K562 (cell line): ENCODE results near the gene METAP1D. TPM values are rescaled to one million over a fixed set of nuclear protein-coding genes. Genes with fewer than 3 reads are reported as not detected.

Source experiments
- BRD4 ChIP-seq: fragments of 200-600 bp; sonication (generic); IDR thresholded peaks from 2 replicates; pipeline ENCODE4 v1.6.1; 2017; ENCODE audit warnings: inconsistent platforms
- CBX5 ChIP-seq: IDR thresholded peaks from 2 replicates; pipeline ENCODE4 v1.6.1; 2014; ENCODE audit warnings: low read depth, borderline replicate concordance
- CREBBP ChIP-seq: IDR thresholded peaks from one replicate; pipeline ENCODE4 v1.6.1; 2012; ENCODE audit warnings: low read depth, mild to moderate bottlenecking, control low read depth, inconsistent platforms, low read length
- EP300 ChIP-seq: IDR thresholded peaks from 2 replicates; pipeline ENCODE4 v1.6.1; 2012; ENCODE audit warnings: low read length, improper control_type of control experiment
- ETS2 ChIP-seq: IDR thresholded peaks from 2 replicates; pipeline ENCODE4 v1.6.1; 2016; ENCODE audit warnings: borderline replicate concordance, missing genetic modification characterization, mild to moderate bottlenecking, moderate library complexity, missing compliant biosample characterization; ENCODE audit not compliant: poor library complexity, severe bottlenecking
- FOSL1 ChIP-seq: fragments of 200-800 bp; sonication (Bioruptor generic); conservative IDR thresholded peaks from 2 replicates; pipeline ENCODE4 v1.6.1; 2016; ENCODE audit warnings: missing genetic modification characterization, missing compliant biosample characterization
- HDAC3 ChIP-seq: fragments of 450-650 bp; IDR thresholded peaks from 2 replicates; pipeline ENCODE4 v1.6.1; 2018; ENCODE audit warnings: borderline replicate concordance, mild to moderate bottlenecking, moderate library complexity; ENCODE audit not compliant: partially characterized antibody
- HDAC6 ChIP-seq: IDR thresholded peaks from 2 replicates; pipeline ENCODE4 v1.6.1; 2012; ENCODE audit warnings: low read depth, mild to moderate bottlenecking, control low read depth, inconsistent platforms, low read length, moderate library complexity
- HDAC8 ChIP-seq: fragments of 450-650 bp; IDR thresholded peaks from 2 replicates; pipeline ENCODE4 v1.6.1; 2016; ENCODE audit warnings: mild to moderate bottlenecking, missing genetic modification characterization, moderate library complexity, missing compliant biosample characterization
- KDM1A ChIP-seq, 2 experiments: fragments of 450-650 bp; IDR thresholded peaks; 2 replicates each; pipeline ENCODE4 v1.6.1; 2016; ENCODE audit warnings: mild to moderate bottlenecking in 2 of 2
- NEUROD1 ChIP-seq: fragments of 150-350 bp; IDR thresholded peaks from 2 replicates; pipeline ENCODE4 v1.6.1; 2014; ENCODE audit warnings: borderline replicate concordance, low read length, low read depth; ENCODE audit not compliant: partially characterized antibody
- NR0B1 ChIP-seq: fragments of 450-650 bp; IDR thresholded peaks from one replicate; pipeline ENCODE4 v1.6.1; 2018; ENCODE audit warnings: mild to moderate bottlenecking, moderate library complexity; ENCODE audit not compliant: partially characterized antibody
- PHB2 ChIP-seq: fragments of 450-650 bp; IDR thresholded peaks from 2 replicates; pipeline ENCODE4 v1.6.1; 2017; ENCODE audit warnings: low read depth
- SOX6 ChIP-seq: fragments of 450-650 bp; IDR thresholded peaks from 2 replicates; pipeline ENCODE4 v1.6.1; 2014; ENCODE audit warnings: mild to moderate bottlenecking
- TAF7 ChIP-seq: fragments of 450-650 bp; IDR thresholded peaks from 2 replicates; pipeline ENCODE4 v1.6.1; 2016; ENCODE audit warnings: missing genetic modification characterization, missing compliant biosample characterization
- TBL1XR1 ChIP-seq, 2 experiments: IDR thresholded peaks; 2 replicates each; pipeline ENCODE4 v1.6.1; 2012; ENCODE audit warnings: improper control_type of control experiment in 2 of 2, low read length in 2 of 2, mild to moderate bottlenecking in 1 of 2
- TRIM25 ChIP-seq: fragments of 450-650 bp; IDR thresholded peaks from 2 replicates; pipeline ENCODE4 v1.7.0; 2016; ENCODE audit warnings: borderline replicate concordance
- XRCC3 ChIP-seq: fragments of 450-650 bp; IDR thresholded peaks from 2 replicates; pipeline ENCODE4 v1.6.1; 2017; ENCODE audit warnings: mild to moderate bottlenecking, moderate library complexity
- ZNF561 ChIP-seq: fragments of 450-650 bp; formaldehyde crosslinking; conservative IDR thresholded peaks from 2 replicates; pipeline ENCODE4 v1.4.0; 2020; ENCODE audit warnings: mild to moderate bottlenecking, moderate library complexity
- ZNF639 ChIP-seq, 2 experiments: fragments of 200-800 bp in 1 of 2; sonication (Bioruptor generic) in 1 of 2; sonication (generic) in 1 of 2; formaldehyde crosslinking in 1 of 2; IDR thresholded peaks in 1 of 2; conservative IDR thresholded peaks in 1 of 2; 2 replicates each; pipeline versions ENCODE4 v1.5.0 to v1.6.1; 2016 to 2020; ENCODE audit warnings: missing compliant biosample characterization in 1 of 2, missing genetic modification characterization in 1 of 2, missing genetic modification reagents in 1 of 2
- ZNF696 ChIP-seq: fragments of 250-450 bp; sonication (Bioruptor Pico); conservative IDR thresholded peaks from 2 replicates; pipeline ENCODE4 v1.4.0; 2020; ENCODE audit warnings: mild to moderate bottlenecking, moderate library complexity
- ZNF75A ChIP-seq: fragments of 450-650 bp; formaldehyde crosslinking; IDR thresholded peaks from 2 replicates; pipeline ENCODE4 v1.4.0; 2020; ENCODE audit warnings: mild to moderate bottlenecking
- polyA plus RNA-seq, 8 experiments: library from polyadenylated mRNA; depleted of rRNA in 4 of 8; stranded (reverse) in 5 of 8; unstranded in 3 of 8; fragments of >200 nt; fragmentation: Nextera tagmentation in 2 of 8; fragmentation: Illumina TruSeq in 1 of 8; extraction: Ambion mirVana in 2 of 8; extraction: Trizol in 1 of 8; gene quantifications; 2 replicates each; pipeline versions ENCODE4 v1.2.1 to v1.2.3, GENCODE V29; 2011 to 2014; ENCODE audit warnings: inconsistent platforms in 1 of 8, missing spikeins in 1 of 8
- total RNA-seq, 7 experiments: library from RNA; depleted of rRNA in 6 of 7; stranded (reverse); fragments of >200 nt in 6 of 7; fragmentation: Illumina TruSeq in 2 of 7; extraction: Trizol in 2 of 7; gene quantifications; 2 replicates each; pipeline versions ENCODE4 v1.2.1 to v1.2.3, GENCODE V29; 2011 to 2021; ENCODE audit warnings: low replicate concordance in 1 of 7
- TF ChIP-seq, protein P1 (sequence below): fragments of 450-650 bp; IDR thresholded peaks from 2 replicates; pipeline ENCODE4 v1.6.1; 2016; ENCODE audit warnings: missing biosample characterization, missing genetic modification characterization

Gene METAP1D
- total and polyA plus RNA-seq, 9 of the 15 experiments (the other 6 are each of a cell fraction or from before 2014, with no cell fraction given) = 8.0 to 23.4 (median 15.7) TPM

DNA sequence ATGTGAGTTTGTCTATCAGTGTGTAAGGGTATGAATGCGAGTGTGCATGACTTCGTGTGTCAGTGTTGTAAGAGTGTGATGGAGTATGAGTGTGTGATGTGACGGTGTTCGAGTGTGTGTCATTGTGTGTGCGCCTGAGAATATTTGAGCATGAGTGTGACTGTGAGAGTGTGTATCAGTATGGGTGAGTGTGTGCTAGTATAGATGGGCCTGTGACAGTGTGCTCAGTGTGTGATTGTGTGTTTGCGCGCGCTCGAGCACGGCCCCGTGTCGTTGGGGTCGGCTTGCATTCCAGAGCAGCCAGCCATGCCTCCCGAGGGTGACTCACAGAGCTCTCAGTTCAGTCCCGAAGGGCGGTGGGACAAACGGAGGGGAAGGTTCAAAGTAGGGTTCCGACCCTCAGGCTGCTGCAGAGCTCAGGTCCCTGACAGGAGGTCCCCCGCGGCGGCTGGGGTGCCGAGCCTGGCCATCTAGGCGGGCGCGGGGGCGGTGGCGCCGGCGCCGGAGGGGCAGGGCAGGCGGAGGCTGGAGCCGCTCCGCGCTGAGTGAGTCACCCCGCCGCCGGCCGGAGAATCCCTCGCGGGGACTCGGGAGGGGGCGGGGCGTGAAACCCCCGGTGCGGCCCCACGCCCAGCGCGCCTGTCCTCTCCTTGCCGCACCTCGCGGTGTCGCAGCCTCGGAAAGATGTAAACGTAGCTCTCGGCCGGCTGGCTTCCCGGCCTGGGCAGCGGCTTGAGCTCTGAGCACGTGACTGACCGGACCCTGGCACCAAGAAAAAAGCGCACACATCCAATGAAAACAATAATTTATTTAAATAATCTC lies 99.1 kb downstream of the METAP1D start (continued):
- TF ChIP-seq ZNF639 (CRISPR knock-in tag; conservative IDR thresholded peaks at IDR 0.05 in 1 of 2, IDR thresholded peaks at IDR 0.05 in 1 of 2) = peak in 1 of 2 experiments; percentile 90; a peak in 2 of 4 replicates
- TF ChIP-seq NEUROD1 = no peak
- TF ChIP-seq SOX6 = peak; percentile 74
- no peak for TF ChIP-seq NR0B1
- no peak for TF ChIP-seq ZNF696
- no peak for TF ChIP-seq PHB2
- TF ChIP-seq KDM1A (IDR thresholded peaks at IDR 0.05) = peak; percentile 2 to 25; a peak in 1 of 4 replicates
- no peak for TF ChIP-seq ETS2 (tag)
- peak; percentile 71; the same call in 1 of the 2 replicates for TF ChIP-seq TRIM25
- no peak for TF ChIP-seq ZNF75A (CRISPR knock-in tag)
- no peak for TF ChIP-seq TAF7
- peak; percentile 99 for TF ChIP-seq FOSL1 (tag)
- no peak for TF ChIP-seq HDAC6
- TF ChIP-seq XRCC3 = no peak
- TF ChIP-seq EP300 = peak; percentile 9; the same call in 1 of the 2 replicates
- TF ChIP-seq CREBBP = no peak
- TF ChIP-seq, protein P1, sequence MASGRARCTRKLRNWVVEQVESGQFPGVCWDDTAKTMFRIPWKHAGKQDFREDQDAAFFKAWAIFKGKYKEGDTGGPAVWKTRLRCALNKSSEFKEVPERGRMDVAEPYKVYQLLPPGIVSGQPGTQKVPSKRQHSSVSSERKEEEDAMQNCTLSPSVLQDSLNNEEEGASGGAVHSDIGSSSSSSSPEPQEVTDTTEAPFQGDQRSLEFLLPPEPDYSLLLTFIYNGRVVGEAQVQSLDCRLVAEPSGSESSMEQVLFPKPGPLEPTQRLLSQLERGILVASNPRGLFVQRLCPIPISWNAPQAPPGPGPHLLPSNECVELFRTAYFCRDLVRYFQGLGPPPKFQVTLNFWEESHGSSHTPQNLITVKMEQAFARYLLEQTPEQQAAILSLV (tag) = no peak
- no peak; a peak in 1 of 4 replicates for TF ChIP-seq TBL1XR1 (IDR thresholded peaks at IDR 0.05; ENCODE audit: low read length in 2 of 2)
- TF ChIP-seq CBX5 = peak; percentile 7; the same call in 1 of the 2 replicates
- TF ChIP-seq HDAC8 (tag) = no peak; the same call in 1 of the 2 replicates
- no peak for TF ChIP-seq HDAC3
- no peak for TF ChIP-seq ZNF561 (CRISPR knock-in tag)
- no peak for TF ChIP-seq BRD4
